HFF-Myc (cell line): ENCODE data around the gene PHLDB3.

Experiments used
- DNase-seq: peaks from one replicate; pipeline ENCODE4 v3.0.0-alpha.2; 2011; ENCODE audit warnings: low read depth; ENCODE audit errors: extremely low read depth
- H3K4me3 ChIP-seq: replicated peaks from 2 replicates; pipeline ENCODE4 v1.5.1; 2011; ENCODE audit warnings: low read depth, mild to moderate bottlenecking, control low read depth, low read length
- TF ChIP-seq, protein P1 (sequence below): IDR thresholded peaks from 2 replicates; pipeline ENCODE4 v1.5.1; 2012; ENCODE audit warnings: mild to moderate bottlenecking, low read depth, low read length, control low read depth; ENCODE audit errors: missing control alignments

PHLDB3 gene

DNA sequence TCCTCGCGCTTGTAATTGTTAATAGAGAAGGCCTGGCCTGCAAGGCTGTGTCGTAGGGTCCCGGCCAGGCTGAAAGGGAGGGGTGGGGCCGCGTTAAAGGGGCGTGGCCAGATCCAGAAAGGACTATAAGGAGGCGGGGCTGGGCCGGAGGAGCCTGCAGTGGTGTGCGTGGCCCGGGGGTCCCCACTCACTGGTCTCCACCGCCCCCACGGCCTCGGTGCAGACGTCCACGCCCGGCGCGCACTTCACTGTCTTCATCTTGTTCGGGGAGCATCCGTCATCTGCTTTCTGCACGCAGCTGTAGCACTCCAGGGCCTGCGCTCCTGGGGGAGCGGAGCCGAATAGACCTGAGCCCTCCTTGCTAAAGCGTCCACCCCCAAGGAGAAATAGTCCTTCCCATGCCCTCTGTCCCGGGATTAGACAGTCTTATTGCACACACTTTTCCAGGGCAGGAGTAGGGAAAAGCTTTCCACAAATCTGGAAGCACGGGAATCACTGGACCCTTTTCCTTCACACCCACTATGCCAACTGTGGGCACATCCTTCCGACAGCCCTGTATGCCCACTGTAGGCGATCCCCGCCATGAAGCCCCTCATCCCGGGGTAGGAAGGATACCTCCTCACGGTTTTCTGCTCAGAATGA is 40.3 kb downstream of the PHLDB3 start:
- DNase-seq: no peak
- TF ChIP-seq, protein P1, sequence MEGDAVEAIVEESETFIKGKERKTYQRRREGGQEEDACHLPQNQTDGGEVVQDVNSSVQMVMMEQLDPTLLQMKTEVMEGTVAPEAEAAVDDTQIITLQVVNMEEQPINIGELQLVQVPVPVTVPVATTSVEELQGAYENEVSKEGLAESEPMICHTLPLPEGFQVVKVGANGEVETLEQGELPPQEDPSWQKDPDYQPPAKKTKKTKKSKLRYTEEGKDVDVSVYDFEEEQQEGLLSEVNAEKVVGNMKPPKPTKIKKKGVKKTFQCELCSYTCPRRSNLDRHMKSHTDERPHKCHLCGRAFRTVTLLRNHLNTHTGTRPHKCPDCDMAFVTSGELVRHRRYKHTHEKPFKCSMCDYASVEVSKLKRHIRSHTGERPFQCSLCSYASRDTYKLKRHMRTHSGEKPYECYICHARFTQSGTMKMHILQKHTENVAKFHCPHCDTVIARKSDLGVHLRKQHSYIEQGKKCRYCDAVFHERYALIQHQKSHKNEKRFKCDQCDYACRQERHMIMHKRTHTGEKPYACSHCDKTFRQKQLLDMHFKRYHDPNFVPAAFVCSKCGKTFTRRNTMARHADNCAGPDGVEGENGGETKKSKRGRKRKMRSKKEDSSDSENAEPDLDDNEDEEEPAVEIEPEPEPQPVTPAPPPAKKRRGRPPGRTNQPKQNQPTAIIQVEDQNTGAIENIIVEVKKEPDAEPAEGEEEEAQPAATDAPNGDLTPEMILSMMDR: no peak
- peak overlapping the region; percentile 53 for H3K4me3 ChIP-seq

DNA sequence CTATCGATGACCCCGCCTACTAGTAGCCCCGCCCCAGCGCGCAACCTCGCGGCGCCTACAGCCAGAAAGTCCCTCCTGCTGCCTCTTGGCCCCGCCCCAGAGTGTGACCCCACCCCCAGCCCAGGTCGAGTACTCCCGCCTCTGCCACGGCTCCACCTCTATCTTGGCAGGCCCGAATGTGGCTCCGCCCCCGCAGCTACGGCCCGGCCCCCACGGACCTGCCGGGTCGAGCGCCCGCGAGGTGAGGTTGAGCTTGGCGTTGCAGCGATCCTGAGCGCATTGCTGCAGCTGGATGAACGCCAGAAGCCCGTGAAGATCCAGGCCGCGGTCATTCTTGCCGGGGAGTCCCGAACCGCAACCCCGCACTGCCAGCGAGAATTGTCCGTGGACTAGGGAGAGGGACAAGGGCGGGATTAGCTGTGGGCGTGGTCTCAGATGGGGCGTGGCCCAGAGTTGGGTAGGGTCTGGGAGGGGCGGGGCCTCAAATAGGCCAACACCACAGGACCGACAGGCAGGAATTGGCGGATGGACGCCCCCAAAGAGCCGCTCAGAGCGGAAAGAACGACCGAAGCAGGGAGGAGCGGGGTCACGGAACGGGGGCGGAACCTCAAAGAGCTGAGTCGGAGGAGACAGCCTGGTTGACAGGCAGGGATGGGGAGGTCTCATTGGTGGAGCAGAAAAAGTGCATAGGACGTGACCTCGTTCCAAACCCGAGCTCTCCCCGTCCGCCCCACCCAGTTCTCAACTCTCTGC is 41.0 kb downstream of the PHLDB3 start:
- TF ChIP-seq, protein P1: no peak
- DNase-seq: peak; percentile 47
- H3K4me3 ChIP-seq: peak overlapping the region; percentile 53

DNA sequence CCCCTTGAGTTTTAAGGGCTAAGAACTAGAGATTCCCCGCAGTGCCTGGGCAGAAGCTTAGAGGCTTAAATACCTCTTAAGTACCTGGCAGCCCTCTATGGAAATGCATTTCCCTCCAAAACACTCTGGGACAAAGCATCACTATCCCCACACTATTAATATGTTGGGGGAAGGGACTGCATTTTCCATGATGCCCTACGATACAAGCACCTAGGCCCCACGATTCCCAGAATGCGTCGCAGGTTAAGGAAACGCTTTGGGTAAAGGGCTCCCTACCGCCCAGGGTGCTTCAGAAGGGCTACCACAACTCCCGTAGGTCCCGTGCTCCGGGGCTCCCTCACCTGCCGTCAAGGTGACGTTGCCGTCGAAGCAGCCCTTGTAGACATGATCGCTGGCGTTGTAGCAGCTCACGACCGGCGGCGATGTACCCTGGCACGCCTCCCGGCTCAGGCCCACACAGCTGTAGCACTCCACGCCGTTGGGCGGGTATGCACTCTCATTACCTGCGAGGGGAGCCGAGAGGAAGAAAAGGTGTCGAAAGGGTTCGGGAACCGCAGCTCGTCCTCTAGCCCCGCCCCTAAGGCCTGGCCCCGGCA is 41.7 kb downstream of the PHLDB3 start:
- no peak for DNase-seq
- peak overlapping the region; percentile 53 for H3K4me3 ChIP-seq

DNA sequence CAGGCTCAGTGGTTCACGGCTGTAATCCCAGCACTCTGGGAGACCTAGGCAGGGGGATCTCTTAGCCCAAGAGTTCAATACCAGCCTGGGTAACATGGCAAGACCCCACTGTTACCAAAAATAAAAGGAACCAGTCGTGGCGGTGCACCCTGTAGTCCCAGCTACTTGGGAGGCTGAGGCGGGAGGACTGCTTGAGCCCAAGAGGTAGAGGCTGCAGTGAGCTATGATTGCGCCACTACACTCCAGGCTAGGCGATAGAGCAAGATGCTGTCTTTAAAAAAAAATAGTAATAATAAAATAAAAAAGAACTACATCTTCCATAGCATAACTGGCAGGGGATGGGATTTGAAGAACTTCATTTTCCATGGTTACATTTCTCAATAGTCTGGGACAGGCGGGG is 42.2 kb downstream of the PHLDB3 start:
- DNase-seq: no peak
- no peak overlapping the region for H3K4me3 ChIP-seq
- TF ChIP-seq, protein P1: no peak

More for the DNA sequence above, 41.7 kb downstream of the PHLDB3 start:
- TF ChIP-seq, protein P1: no peak

DNA sequence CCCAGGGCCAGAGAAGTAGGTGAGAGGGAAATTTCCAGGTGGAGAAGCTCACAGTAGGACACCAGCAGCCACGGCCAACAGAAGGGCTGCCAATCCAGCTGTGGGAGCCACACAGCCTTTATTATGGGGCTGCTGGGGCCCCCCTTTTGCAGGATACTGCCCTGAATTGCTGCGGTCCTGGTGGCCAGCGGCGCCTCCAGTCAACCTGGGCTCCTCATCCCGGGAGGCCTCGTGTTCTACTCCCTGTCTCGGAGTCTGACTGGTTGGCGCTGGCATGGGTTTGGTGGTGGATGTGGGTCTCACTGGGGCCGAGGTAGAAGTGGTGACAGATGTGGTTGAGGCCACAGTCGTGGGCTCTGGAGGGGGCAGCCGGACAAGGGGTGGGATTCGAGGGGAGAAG is 43.2 kb downstream of the PHLDB3 start:
- no peak for DNase-seq
- TF ChIP-seq, protein P1: no peak
- H3K4me3 ChIP-seq: no peak overlapping the region

DNA sequence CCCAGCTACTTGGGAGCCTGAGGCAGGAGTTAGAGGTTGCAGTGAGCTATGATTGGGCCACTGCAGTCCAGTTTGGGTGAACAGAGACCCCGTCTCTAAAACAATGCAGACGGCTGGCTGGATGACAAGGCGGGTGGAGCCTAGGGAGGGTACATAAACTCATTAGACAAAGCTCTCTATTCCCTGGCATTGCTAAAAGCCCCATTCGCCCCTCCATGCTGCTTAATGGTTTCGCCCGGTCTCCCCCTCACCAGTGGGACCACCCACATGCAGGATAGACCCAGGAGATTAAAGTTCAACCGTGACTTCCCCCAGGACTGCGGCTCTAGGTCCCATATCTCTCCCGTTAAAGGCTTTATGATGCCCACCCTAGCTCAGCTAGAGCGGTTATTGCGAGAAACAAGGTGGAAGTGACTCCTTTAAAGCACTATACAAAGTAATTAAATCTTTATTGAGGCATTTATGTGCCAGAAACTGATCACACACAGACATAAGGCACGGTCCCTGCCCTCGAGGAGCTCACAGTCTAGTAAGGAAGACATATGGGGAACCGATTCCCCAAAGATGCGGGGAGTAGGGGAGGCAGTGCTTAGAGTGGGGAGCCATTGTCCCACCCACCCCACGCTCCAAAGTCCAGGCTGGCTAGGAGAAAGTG is 44.1 kb downstream of the PHLDB3 start:
- no peak for DNase-seq
- TF ChIP-seq, protein P1: no peak
- H3K4me3 ChIP-seq: no peak overlapping the region
